ENCODE data around the gene PNMA6E.

DNA sequence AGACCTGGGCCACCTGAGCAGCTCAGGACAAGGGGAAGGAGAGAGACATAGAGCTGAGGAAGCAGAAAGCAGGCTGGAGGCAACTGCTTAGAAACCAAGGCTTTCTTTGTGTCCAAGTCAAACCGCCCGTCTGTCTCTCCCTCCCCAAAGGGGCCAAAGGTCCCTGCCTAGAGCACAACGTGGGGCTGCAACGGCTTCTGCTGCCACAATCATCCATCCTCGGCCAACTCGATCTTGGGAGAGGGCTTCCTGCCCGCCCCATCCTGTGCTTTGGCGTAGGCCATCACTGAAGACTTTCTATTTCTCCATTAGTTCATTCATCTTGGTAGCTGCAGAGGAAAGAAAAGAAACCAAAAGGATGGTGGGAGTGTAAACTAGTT, 46.4 kb upstream of the PNMA6E start:
- TF ChIP-seq POLR2A (IDR thresholded peaks at IDR 0.05) (no peak), POLR2AphosphoS5 (IDR thresholded peaks at IDR 0.05) (no peak)
- TF ChIP-seq, protein P1, sequence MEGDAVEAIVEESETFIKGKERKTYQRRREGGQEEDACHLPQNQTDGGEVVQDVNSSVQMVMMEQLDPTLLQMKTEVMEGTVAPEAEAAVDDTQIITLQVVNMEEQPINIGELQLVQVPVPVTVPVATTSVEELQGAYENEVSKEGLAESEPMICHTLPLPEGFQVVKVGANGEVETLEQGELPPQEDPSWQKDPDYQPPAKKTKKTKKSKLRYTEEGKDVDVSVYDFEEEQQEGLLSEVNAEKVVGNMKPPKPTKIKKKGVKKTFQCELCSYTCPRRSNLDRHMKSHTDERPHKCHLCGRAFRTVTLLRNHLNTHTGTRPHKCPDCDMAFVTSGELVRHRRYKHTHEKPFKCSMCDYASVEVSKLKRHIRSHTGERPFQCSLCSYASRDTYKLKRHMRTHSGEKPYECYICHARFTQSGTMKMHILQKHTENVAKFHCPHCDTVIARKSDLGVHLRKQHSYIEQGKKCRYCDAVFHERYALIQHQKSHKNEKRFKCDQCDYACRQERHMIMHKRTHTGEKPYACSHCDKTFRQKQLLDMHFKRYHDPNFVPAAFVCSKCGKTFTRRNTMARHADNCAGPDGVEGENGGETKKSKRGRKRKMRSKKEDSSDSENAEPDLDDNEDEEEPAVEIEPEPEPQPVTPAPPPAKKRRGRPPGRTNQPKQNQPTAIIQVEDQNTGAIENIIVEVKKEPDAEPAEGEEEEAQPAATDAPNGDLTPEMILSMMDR (IDR thresholded peaks at IDR 0.05): no peak

Measured in upper lobe of left lung (tissue), 4 donors.